GM23338 (cell line): ENCODE measurements around the gene LONRF3. TPM values are rescaled to one million over a fixed set of nuclear protein-coding genes. Genes with fewer than 3 reads are reported as not detected.

ENCODE experiments used
- ATAC-seq: fragments of 200-7000 bp; cut with Tn5 transposase; 3 replicates; pipeline ENCODE4 v1.9.1; 2020
- DNase-seq: peaks from one replicate; pipeline ENCODE4 v3.0.0-alpha.2; 2015; ENCODE audit warnings: low spot score
- H2AFZ ChIP-seq: fragments of 200-600 bp; sonication (generic); 2 replicates; pipeline ENCODE4 v1.8.0; 2016; ENCODE audit warnings: antibody characterized with exemption, mild to moderate bottlenecking, moderate library complexity
- H3F3A ChIP-seq: fragments of 200-600 bp; sonication (generic); replicated peaks from 2 replicates; pipeline ENCODE4 v1.8.0; 2017; ENCODE audit warnings: antibody characterized with exemption, mixed run types, low read depth
- H3K27ac ChIP-seq: fragments of 200-600 bp; sonication (generic); 2 replicates; pipeline ENCODE4 v1.6.1; 2016; ENCODE audit warnings: low read depth
- H3K27me3 ChIP-seq: fragments of 200-600 bp; sonication (generic); 2 replicates; pipeline ENCODE4 v1.8.0; 2016; ENCODE audit warnings: mild to moderate bottlenecking, mixed run types, moderate library complexity; ENCODE audit not compliant: insufficient read depth
- H3K36me3 ChIP-seq: fragments of 200-600 bp; sonication (generic); 2 replicates; pipeline ENCODE4 v1.8.0; 2016; ENCODE audit warnings: mild to moderate bottlenecking; ENCODE audit not compliant: insufficient read depth
- H3K4me1 ChIP-seq: fragments of 200-600 bp; sonication (generic); 2 replicates; pipeline ENCODE4 v1.8.0; 2016; ENCODE audit warnings: mild to moderate bottlenecking, moderate library complexity; ENCODE audit not compliant: insufficient read depth
- H3K4me2 ChIP-seq: fragments of 200-600 bp; sonication (generic); 2 replicates; pipeline ENCODE4 v1.7.1; 2017; ENCODE audit warnings: mixed run types
- H3K4me3 ChIP-seq: fragments of 200-600 bp; sonication (generic); 2 replicates; pipeline ENCODE4 v1.6.1; 2016; ENCODE audit warnings: mixed run types
- H3K79me2 ChIP-seq: fragments of 200-600 bp; sonication (generic); replicated peaks from 2 replicates; pipeline ENCODE4 v1.8.0; 2017; ENCODE audit warnings: mild to moderate bottlenecking; ENCODE audit not compliant: insufficient read depth
- H3K9me2 ChIP-seq: fragments of 200-600 bp; sonication (generic); 2 replicates; pipeline ENCODE4 v1.8.0; 2017; ENCODE audit not compliant: insufficient read depth
- H4K20me1 ChIP-seq: fragments of 200-600 bp; sonication (generic); replicated peaks from 2 replicates; pipeline ENCODE4 v1.8.0; 2017; ENCODE audit warnings: mild to moderate bottlenecking; ENCODE audit not compliant: insufficient read depth
- H3K27ac Mint-ChIP-seq: 2 replicates; pipeline ENCODE4 v1.8.0; 2020; ENCODE audit warnings: inconsistent platforms, mild to moderate bottlenecking, moderate library complexity, mixed read lengths
- H3K27me3 Mint-ChIP-seq: 3 replicates; pipeline ENCODE4 v1.8.0; 2022; ENCODE audit warnings: low read depth, mild to moderate bottlenecking, moderate library complexity, mixed read lengths, inconsistent platforms; ENCODE audit not compliant: insufficient read depth, poor library complexity
- H3K36me3 Mint-ChIP-seq: 3 replicates; pipeline ENCODE4 v1.8.0; 2021; ENCODE audit warnings: low read depth, mild to moderate bottlenecking, inconsistent platforms, moderate library complexity, mixed read lengths
- H3K4me1 Mint-ChIP-seq: 3 replicates; pipeline ENCODE4 v1.8.0; 2020; ENCODE audit warnings: mild to moderate bottlenecking, inconsistent platforms, mixed read lengths
- H3K4me3 Mint-ChIP-seq: 3 replicates; pipeline ENCODE4 v1.8.0; 2021; ENCODE audit warnings: moderate library complexity, mild to moderate bottlenecking, inconsistent platforms, mixed read lengths
- H3K9me3 Mint-ChIP-seq: 3 replicates; pipeline ENCODE4 v1.8.0; 2020; ENCODE audit warnings: moderate library complexity, mild to moderate bottlenecking, inconsistent platforms, mixed read lengths
- CREB1 ChIP-seq: fragments of 250-450 bp; sonication (Bioruptor Pico); IDR thresholded peaks from 2 replicates; pipeline ENCODE4 v1.5.0; 2020; ENCODE audit warnings: low read depth, mild to moderate bottlenecking, moderate library complexity
- EZH2 ChIP-seq: fragments of 200-600 bp; sonication (generic); IDR thresholded peaks from one replicate; pipeline ENCODE4 v1.8.0; 2017; ENCODE audit warnings: antibody characterized with exemption, mild to moderate bottlenecking, low read depth; ENCODE audit not compliant: unreplicated experiment
- EZH2phosphoT487 ChIP-seq: fragments of 200-600 bp; sonication (generic); IDR thresholded peaks from one replicate; pipeline ENCODE4 v1.8.1; 2018; ENCODE audit warnings: antibody characterized with exemption; ENCODE audit not compliant: unreplicated experiment
- JUNB ChIP-seq: IDR thresholded peaks from one replicate; pipeline ENCODE4 v1.6.1; 2016; ENCODE audit warnings: antibody characterized with exemption; ENCODE audit not compliant: unreplicated experiment
- POLR2AphosphoS5 ChIP-seq: IDR thresholded peaks from 2 replicates; pipeline ENCODE4 v1.6.1; 2016; ENCODE audit warnings: antibody characterized with exemption, low read depth
- STAT1 ChIP-seq: IDR thresholded peaks from one replicate; pipeline ENCODE4 v1.6.1; 2016; ENCODE audit warnings: antibody characterized with exemption; ENCODE audit not compliant: unreplicated experiment
- ZNF331 ChIP-seq: fragments of 250-450 bp; sonication (Bioruptor Pico); IDR thresholded peaks from 2 replicates; pipeline ENCODE4 v1.5.0; 2020; ENCODE audit warnings: low read depth, mild to moderate bottlenecking, moderate library complexity
- polyA plus RNA-seq: library from polyadenylated mRNA; unstranded; fragments of >200 nt; fragmentation: Nextera tagmentation; extraction: Ambion mirVana; gene quantifications from 2 replicates; pipeline ENCODE4 v1.2.1, GENCODE V29; 2016
- total RNA-seq: library from RNA; depleted of rRNA; stranded (reverse); fragments of >200 nt; shearing (Covaris generic); gene quantifications from 2 replicates; pipeline ENCODE4 v1.2.3, GENCODE V29; 2014
- TF ChIP-seq, protein P1 (sequence below), 2 experiments: fragments of 200-600 bp in 1 of 2; sonication (generic) in 1 of 2; conservative IDR thresholded peaks; 2 replicates each; pipeline versions ENCODE4 v1.5.1 to v1.6.1; 2016 to 2017; ENCODE audit warnings: antibody characterized with exemption in 2 of 2, low read depth in 2 of 2, mild to moderate bottlenecking in 2 of 2, moderate library complexity in 1 of 2
- TF ChIP-seq, protein P2 (sequence below): IDR thresholded peaks from one replicate; pipeline ENCODE4 v1.6.1; 2018; ENCODE audit warnings: antibody characterized with exemption; ENCODE audit not compliant: unreplicated experiment
- TF ChIP-seq, protein P3 (sequence below): IDR thresholded peaks from 2 replicates; pipeline ENCODE4 v1.6.1; 2016; ENCODE audit warnings: antibody characterized with exemption

The LONRF3 gene
- total and polyA plus RNA-seq, 2 experiments from 2014 or later = 0.10 TPM; not detected in 1

DNA sequence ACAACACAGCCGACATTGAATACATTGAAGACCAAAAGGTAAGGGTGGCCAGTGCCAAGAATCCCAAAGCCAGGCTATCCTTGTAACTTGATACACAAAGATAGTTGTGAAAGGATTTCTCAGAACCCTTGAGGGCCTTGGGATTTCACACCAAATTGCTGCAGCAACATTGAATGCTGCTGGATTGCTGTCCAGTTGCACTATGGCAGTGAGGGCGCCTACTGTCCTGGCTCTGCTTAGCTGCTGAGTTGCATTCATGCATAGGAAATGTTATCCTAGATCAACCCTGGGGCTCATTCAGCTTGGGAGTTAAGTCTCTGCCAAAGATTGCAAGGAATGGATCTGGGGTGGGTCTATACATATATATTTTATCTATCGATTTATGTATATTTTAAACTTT is 38.7 kb downstream of the LONRF3 start:
- Histone ChIP-seq H3K27me3 (no peaks in the 10 kb centered on the region), H3K9me2 (no peaks in the 10 kb centered on the region), H3K36me3 (no peaks in the 10 kb centered on the region), H3K4me1 (no peaks in the 10 kb centered on the region), H3K79me2 (no peaks in the 10 kb centered on the region), H3K4me2 (no peak overlapping the region), H3K4me3 (no peak overlapping the region), H2AFZ (no peak overlapping the region), H3K27ac (no peak overlapping the region), H3F3A (no peaks in the 10 kb centered on the region), H4K20me1 (no peaks in the 10 kb centered on the region)
- H3K36me3 Mint-ChIP-seq = no peaks in the 10 kb centered on the region
- H3K27me3 Mint-ChIP-seq = no peaks in the 10 kb centered on the region
- DNase-seq (no peak), ATAC-seq (no peak)
- H3K4me3 Mint-ChIP-seq = no peak overlapping the region
- H3K4me1 Mint-ChIP-seq = no peaks in the 10 kb centered on the region
- TF ChIP-seq, protein P1, sequence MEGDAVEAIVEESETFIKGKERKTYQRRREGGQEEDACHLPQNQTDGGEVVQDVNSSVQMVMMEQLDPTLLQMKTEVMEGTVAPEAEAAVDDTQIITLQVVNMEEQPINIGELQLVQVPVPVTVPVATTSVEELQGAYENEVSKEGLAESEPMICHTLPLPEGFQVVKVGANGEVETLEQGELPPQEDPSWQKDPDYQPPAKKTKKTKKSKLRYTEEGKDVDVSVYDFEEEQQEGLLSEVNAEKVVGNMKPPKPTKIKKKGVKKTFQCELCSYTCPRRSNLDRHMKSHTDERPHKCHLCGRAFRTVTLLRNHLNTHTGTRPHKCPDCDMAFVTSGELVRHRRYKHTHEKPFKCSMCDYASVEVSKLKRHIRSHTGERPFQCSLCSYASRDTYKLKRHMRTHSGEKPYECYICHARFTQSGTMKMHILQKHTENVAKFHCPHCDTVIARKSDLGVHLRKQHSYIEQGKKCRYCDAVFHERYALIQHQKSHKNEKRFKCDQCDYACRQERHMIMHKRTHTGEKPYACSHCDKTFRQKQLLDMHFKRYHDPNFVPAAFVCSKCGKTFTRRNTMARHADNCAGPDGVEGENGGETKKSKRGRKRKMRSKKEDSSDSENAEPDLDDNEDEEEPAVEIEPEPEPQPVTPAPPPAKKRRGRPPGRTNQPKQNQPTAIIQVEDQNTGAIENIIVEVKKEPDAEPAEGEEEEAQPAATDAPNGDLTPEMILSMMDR (conservative IDR thresholded peaks at IDR 0.05; ENCODE audit: low read depth in 2 of 2) = no peak
- TF ChIP-seq JUNB = no peak
- no peak for TF ChIP-seq EZH2
- no peak for TF ChIP-seq CREB1 (CRISPR knock-in tag)
- no peak for TF ChIP-seq ZNF331 (CRISPR knock-in tag)
- no peak for TF ChIP-seq STAT1
- TF ChIP-seq, protein P2, sequence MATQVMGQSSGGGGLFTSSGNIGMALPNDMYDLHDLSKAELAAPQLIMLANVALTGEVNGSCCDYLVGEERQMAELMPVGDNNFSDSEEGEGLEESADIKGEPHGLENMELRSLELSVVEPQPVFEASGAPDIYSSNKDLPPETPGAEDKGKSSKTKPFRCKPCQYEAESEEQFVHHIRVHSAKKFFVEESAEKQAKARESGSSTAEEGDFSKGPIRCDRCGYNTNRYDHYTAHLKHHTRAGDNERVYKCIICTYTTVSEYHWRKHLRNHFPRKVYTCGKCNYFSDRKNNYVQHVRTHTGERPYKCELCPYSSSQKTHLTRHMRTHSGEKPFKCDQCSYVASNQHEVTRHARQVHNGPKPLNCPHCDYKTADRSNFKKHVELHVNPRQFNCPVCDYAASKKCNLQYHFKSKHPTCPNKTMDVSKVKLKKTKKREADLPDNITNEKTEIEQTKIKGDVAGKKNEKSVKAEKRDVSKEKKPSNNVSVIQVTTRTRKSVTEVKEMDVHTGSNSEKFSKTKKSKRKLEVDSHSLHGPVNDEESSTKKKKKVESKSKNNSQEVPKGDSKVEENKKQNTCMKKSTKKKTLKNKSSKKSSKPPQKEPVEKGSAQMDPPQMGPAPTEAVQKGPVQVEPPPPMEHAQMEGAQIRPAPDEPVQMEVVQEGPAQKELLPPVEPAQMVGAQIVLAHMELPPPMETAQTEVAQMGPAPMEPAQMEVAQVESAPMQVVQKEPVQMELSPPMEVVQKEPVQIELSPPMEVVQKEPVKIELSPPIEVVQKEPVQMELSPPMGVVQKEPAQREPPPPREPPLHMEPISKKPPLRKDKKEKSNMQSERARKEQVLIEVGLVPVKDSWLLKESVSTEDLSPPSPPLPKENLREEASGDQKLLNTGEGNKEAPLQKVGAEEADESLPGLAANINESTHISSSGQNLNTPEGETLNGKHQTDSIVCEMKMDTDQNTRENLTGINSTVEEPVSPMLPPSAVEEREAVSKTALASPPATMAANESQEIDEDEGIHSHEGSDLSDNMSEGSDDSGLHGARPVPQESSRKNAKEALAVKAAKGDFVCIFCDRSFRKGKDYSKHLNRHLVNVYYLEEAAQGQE = no peak
- no peak for TF ChIP-seq POLR2AphosphoS5
- TF ChIP-seq, protein P3, sequence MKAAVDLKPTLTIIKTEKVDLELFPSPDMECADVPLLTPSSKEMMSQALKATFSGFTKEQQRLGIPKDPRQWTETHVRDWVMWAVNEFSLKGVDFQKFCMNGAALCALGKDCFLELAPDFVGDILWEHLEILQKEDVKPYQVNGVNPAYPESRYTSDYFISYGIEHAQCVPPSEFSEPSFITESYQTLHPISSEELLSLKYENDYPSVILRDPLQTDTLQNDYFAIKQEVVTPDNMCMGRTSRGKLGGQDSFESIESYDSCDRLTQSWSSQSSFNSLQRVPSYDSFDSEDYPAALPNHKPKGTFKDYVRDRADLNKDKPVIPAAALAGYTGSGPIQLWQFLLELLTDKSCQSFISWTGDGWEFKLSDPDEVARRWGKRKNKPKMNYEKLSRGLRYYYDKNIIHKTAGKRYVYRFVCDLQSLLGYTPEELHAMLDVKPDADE = no peak
- TF ChIP-seq EZH2phosphoT487 = no peak
- no peak overlapping the region for H3K27ac Mint-ChIP-seq
- no peaks in the 10 kb centered on the region for H3K9me3 Mint-ChIP-seq
